ENCODE results near the gene ENDOG. TPM values are rescaled to one million over a fixed set of nuclear protein-coding genes. Genes with fewer than 3 reads are reported as not detected.
A peak's percentile ranks its signal among the peaks of the same experiment; 100 is the strongest.
"Not testable (repeated sequence)": the region's sequence is repeated elsewhere in the genome, so short reads cannot be mapped to it uniquely, and the experiment has no call there.

The ENDOG gene
- total RNA-seq, 2 donors from 2014 or later, result 46.5 to 63.0 TPM

- ATAC-seq (no peak), DNase-seq (no peak)
- intact Hi-C loops (cut with DNase I, micrococcal nuclease), result no loop called here
Measured at GRCh38 chr9:128792978-128793686, 25.2 kb upstream of the ENDOG start.

- DNase-seq; intact Hi-C loops (cut with DNase I, micrococcal nuclease): not testable (repeated sequence)
- peak; percentile 66 for ATAC-seq
Measured at GRCh38 chr9:128794961-128795360, 23.3 kb upstream of the ENDOG start.

GRCh38 chr9:128798896-128799295, 19.4 kb upstream of the ENDOG start:
- ATAC-seq (no peak), DNase-seq (no peak)
- intact Hi-C loops (cut with DNase I, micrococcal nuclease), result no loop called here

GRCh38 chr9:128800061-128800460, 18.2 kb upstream of the ENDOG start:
- no peak for ATAC-seq
- intact Hi-C loops (cut with DNase I, micrococcal nuclease), result no loop called here

GRCh38 chr9:128802482-128802881, 15.8 kb upstream of the ENDOG start:
- intact Hi-C loops (cut with DNase I, micrococcal nuclease), result no loop called here
- ATAC-seq, result no peak
- DNase-seq, result no peak

More at GRCh38 chr9:128800061-128800460, 18.2 kb upstream of the ENDOG start:
- no peak for DNase-seq

GRCh38 chr9:128805661-128806060, 12.6 kb upstream of the ENDOG start:
- no peak for DNase-seq

GRCh38 chr9:128807827-128808226, 10.5 kb upstream of the ENDOG start:
- ATAC-seq (no peak), DNase-seq (no peak)
- intact Hi-C loops (cut with DNase I, micrococcal nuclease), result no loop called here

More at GRCh38 chr9:128805661-128806060, 12.6 kb upstream of the ENDOG start:
- ATAC-seq, result no peak
- intact Hi-C loops (cut with DNase I, micrococcal nuclease), result no loop called here

- no peak for DNase-seq
- no peak for ATAC-seq
- intact Hi-C loops (cut with DNase I, micrococcal nuclease), result no loop called here
Measured at GRCh38 chr9:128808543-128808942, 9.8 kb upstream of the ENDOG start.

- ATAC-seq (peak; percentile 21), DNase-seq (no peak)
- intact Hi-C loops (cut with DNase I, micrococcal nuclease), result no loop called here
Measured at GRCh38 chr9:128809036-128809599, 9.2 kb upstream of the ENDOG start.

GRCh38 chr9:128809831-128810230, 8.5 kb upstream of the ENDOG start:
- ATAC-seq (no peak), DNase-seq (no peak)

GRCh38 chr9:128810873-128811272, 7.4 kb upstream of the ENDOG start:
- ATAC-seq, result no peak
- no peak for DNase-seq
- intact Hi-C loops (cut with DNase I, micrococcal nuclease), result no loop called here

More at GRCh38 chr9:128809831-128810230, 8.5 kb upstream of the ENDOG start:
- intact Hi-C loops (cut with DNase I, micrococcal nuclease), result no loop called here

- ATAC-seq, result peak; percentile 31
- peak in 1 of 2 donors; percentile 66 for DNase-seq
- intact Hi-C loops (cut with DNase I, micrococcal nuclease), result no loop called here
Measured at GRCh38 chr9:128818839-128819715, 777 bp downstream of the ENDOG start.

- ATAC-seq (peak; percentile 16), DNase-seq (peak; percentile 29 to 57)
- intact Hi-C loops (cut with DNase I, micrococcal nuclease), result no loop called here
Measured at GRCh38 chr9:128819716-128820664, 1.7 kb downstream of the ENDOG start.

- intact Hi-C loops (cut with DNase I, micrococcal nuclease), result no loop called here
Measured at GRCh38 chr9:128820665-128821583, 2.6 kb downstream of the ENDOG start.

GRCh38 chr9:128821584-128822406, 3.5 kb downstream of the ENDOG start:
- DNase-seq (no peak), ATAC-seq (no peak)
- intact Hi-C loops (cut with DNase I, micrococcal nuclease), result no loop called here

More at GRCh38 chr9:128820665-128821583, 2.6 kb downstream of the ENDOG start:
- no peak for ATAC-seq
- no peak for DNase-seq

GRCh38 chr9:128822407-128823042, 4.2 kb downstream of the ENDOG start:
- DNase-seq, result no peak
- intact Hi-C loops (cut with DNase I, micrococcal nuclease), result no loop called here
- ATAC-seq, result no peak
